Hepatocyte (in vitro differentiated cells): Measurements from ENCODE around the gene NPDC1.

ENCODE experiments used
- CTCF ChIP-seq: fragments of 200-600 bp; sonication (generic); IDR thresholded peaks from 2 replicates; pipeline ENCODE4 v1.5.1; 2016; ENCODE audit warnings: antibody characterized with exemption, mild to moderate bottlenecking; ENCODE audit not compliant: poor library complexity
- EZH2 ChIP-seq: fragments of 200-600 bp; sonication (generic); IDR thresholded peaks from 2 replicates; pipeline ENCODE4 v1.6.1; 2016; ENCODE audit warnings: antibody characterized with exemption, mild to moderate bottlenecking, borderline replicate concordance
- EZH2phosphoT487 ChIP-seq: fragments of 200-600 bp; sonication (generic); IDR thresholded peaks from one replicate; pipeline ENCODE4 v1.6.1; 2018; ENCODE audit warnings: antibody characterized with exemption, mild to moderate bottlenecking, low read depth, moderate library complexity; ENCODE audit not compliant: unreplicated experiment, severe bottlenecking

- TF ChIP-seq CTCF (no peak), EZH2 (no peak), EZH2phosphoT487 (no peak)
Observed at GRCh38 chr9:137016436-137016835, 29.5 kb downstream of the NPDC1 start.
